Measurements from ENCODE around the gene TEX101.

Gene TEX101

DNA sequence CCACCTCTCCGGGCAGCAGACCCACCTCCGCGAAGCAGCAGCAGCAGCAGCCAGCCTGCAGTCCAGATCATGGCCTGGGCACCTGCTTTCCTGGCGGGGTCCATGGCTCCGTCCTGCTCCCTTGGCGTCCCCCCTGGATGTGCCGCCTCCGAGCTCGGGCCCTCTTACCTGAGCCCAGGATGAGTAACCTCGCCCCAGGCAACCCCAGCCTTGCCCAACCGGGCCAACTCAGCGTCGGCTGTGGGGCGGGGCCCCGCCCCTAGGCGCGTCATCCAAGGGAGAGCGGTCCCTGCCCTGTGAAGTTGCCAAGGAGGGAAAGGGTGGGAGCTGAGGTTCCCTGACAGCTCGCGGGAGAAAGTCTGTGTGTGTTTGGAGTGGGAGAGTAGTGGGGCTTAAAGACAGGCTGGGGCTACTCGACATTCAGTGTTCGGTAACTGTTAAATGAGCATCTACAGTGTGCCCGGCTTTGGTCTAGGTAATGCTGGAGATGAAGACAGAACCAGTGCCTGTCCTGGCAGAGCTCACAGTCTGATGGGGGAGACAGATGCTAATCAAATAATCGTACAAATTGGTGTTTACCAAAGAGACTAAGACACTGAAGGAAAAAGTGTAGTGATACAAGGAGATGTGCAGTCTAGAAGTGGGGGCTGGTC is 50.9 kb downstream of the TEX101 start, which contains the start of gene LYPD3:
Gene LYPD3 (minus strand): TSS at position 141 of the 653 bp plus-strand sequence. CDS start 37 bp downstream, at position 104.
- no peak for TF ChIP-seq ZFX (IDR thresholded peaks at IDR 0.05; ENCODE audit: borderline replicate concordance)
- TF ChIP-seq, protein P1, sequence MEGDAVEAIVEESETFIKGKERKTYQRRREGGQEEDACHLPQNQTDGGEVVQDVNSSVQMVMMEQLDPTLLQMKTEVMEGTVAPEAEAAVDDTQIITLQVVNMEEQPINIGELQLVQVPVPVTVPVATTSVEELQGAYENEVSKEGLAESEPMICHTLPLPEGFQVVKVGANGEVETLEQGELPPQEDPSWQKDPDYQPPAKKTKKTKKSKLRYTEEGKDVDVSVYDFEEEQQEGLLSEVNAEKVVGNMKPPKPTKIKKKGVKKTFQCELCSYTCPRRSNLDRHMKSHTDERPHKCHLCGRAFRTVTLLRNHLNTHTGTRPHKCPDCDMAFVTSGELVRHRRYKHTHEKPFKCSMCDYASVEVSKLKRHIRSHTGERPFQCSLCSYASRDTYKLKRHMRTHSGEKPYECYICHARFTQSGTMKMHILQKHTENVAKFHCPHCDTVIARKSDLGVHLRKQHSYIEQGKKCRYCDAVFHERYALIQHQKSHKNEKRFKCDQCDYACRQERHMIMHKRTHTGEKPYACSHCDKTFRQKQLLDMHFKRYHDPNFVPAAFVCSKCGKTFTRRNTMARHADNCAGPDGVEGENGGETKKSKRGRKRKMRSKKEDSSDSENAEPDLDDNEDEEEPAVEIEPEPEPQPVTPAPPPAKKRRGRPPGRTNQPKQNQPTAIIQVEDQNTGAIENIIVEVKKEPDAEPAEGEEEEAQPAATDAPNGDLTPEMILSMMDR (IDR thresholded peaks at IDR 0.05), result no peak
- peak within 1 kb of the TSS; percentile 71 for H3K27ac ChIP-seq

DNA sequence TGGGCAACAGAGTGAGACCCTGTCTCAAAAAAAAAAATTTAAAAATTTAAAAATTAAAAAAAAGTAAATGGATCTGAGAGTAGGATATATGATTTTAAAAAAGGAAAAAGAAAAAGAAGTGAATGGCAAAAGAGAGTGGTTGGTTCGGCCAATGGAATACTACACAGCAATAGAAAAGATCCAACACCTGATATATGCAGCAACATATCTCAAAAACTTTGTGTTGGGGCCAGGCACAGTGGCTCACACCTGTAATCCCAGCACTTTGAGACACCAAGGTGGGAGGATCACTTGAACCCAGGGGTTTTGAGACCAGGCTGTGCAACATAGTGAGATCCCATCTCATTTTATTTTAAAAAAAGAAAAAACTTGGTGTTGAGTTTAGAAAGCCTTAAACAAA is 52.1 kb downstream of the TEX101 start:
- no peak for TF ChIP-seq ZFX (IDR thresholded peaks at IDR 0.05; ENCODE audit: borderline replicate concordance)
- TF ChIP-seq, protein P1 (IDR thresholded peaks at IDR 0.05), result no peak
- no peak overlapping the region for H3K27ac ChIP-seq

DNA sequence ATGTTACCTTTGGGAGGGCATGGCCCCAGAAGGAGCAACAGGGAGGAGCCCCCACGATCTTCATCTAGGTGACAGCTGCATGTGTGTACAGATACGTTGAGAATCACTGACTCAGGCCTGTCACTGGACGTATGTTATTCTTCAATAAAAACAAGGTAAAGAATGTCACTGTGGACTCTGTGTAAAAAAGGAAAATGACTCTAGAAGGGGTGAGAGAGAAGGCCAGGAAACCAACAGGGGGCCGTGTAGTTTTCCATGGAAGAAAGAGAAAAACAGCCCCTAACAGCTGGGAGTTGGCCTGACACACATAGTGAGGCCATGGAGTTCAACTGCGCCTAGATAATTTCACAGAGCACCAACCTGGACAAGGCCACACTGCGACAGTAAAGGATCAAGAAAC is 52.6 kb downstream of the TEX101 start:
- TF ChIP-seq, protein P1 (IDR thresholded peaks at IDR 0.05), result no peak
- TF ChIP-seq ZFX (IDR thresholded peaks at IDR 0.05; ENCODE audit: borderline replicate concordance), result no peak
- H3K27ac ChIP-seq, result no peak overlapping the region

DNA sequence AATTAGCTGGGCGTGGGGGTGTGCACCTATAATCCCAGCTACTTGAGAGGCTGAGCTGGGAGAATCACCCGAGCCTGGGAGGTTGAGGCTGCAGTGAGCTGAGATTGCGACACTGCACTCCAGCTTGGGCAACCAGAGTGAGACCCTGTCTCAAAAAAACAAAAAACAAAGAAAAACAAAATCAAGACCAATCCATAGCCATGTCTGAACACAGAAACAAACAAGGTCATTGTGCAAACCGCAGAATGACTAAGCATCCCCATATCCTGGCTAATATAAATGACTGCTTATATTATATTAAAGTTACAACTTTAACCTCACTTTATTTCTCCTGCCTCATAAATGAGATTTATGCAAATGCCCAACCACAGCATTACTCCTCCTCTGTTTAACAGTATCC is 53.0 kb downstream of the TEX101 start:
- no peak overlapping the region for H3K27ac ChIP-seq
- TF ChIP-seq, protein P1 (IDR thresholded peaks at IDR 0.05), result no peak
- TF ChIP-seq ZFX (IDR thresholded peaks at IDR 0.05; ENCODE audit: borderline replicate concordance), result no peak

Data from 22Rv1 (cell line).